Retinal pigment epithelial cell (primary cell): ENCODE results near the gene PPP1R1C.

Experiments
- DNase-seq: peaks from one replicate; pipeline ENCODE4 v3.0.0-alpha.2; 2010; ENCODE audit warnings: low read depth
- H3K4me3 ChIP-seq: 2 replicates; pipeline ENCODE4 v1.5.1; 2011; ENCODE audit warnings: mild to moderate bottlenecking, low read length, control low read depth, moderate library complexity
- TF ChIP-seq, protein P1 (sequence below): conservative IDR thresholded peaks from 2 replicates; pipeline ENCODE4 v1.5.1; 2011; ENCODE audit warnings: low read depth, low read length, control low read depth, inconsistent platforms

Gene PPP1R1C

DNA sequence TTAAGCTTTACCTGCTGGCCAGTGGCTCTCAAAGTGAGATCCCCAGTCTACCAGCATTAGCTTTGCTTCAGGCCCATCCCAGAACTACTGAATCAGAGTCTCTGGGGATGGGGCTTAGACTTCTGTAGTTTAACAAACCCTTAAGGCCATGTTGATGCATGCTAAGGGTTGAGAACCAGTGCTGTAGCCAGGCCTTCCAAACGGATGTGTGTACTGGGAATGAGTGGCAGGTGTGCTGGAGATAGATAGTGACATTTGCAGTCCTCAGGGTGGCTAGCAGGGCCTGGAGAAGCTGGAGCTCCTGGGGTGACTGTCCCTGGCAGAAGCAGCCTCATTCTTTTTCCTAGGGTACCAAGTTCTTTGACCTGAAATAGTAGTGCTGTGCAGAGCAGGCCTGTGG lies 148.5 kb downstream of the PPP1R1C start:
- H3K4me3 ChIP-seq, result no peak overlapping the region
- no peak for DNase-seq
- TF ChIP-seq, protein P1, sequence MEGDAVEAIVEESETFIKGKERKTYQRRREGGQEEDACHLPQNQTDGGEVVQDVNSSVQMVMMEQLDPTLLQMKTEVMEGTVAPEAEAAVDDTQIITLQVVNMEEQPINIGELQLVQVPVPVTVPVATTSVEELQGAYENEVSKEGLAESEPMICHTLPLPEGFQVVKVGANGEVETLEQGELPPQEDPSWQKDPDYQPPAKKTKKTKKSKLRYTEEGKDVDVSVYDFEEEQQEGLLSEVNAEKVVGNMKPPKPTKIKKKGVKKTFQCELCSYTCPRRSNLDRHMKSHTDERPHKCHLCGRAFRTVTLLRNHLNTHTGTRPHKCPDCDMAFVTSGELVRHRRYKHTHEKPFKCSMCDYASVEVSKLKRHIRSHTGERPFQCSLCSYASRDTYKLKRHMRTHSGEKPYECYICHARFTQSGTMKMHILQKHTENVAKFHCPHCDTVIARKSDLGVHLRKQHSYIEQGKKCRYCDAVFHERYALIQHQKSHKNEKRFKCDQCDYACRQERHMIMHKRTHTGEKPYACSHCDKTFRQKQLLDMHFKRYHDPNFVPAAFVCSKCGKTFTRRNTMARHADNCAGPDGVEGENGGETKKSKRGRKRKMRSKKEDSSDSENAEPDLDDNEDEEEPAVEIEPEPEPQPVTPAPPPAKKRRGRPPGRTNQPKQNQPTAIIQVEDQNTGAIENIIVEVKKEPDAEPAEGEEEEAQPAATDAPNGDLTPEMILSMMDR, result no peak

DNA sequence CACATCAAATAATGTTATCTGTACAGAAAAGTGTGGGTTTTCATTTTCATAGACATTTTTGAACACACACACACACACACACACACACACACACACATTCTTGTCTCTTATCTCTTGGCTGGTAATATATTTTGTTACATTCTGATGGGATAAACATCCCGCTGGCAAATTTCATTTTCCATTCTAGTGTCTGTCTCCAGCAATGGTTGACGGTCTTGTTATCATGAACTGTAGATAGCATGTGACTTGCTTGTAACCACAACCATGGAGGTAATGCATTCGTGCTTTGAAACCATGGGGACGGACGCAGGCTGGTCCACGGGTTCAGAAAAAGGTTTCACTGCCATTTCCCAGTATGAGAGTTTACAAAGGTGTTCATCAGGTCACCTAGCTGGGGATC lies 156.4 kb downstream of the PPP1R1C start:
- TF ChIP-seq, protein P1, result no peak

DNA sequence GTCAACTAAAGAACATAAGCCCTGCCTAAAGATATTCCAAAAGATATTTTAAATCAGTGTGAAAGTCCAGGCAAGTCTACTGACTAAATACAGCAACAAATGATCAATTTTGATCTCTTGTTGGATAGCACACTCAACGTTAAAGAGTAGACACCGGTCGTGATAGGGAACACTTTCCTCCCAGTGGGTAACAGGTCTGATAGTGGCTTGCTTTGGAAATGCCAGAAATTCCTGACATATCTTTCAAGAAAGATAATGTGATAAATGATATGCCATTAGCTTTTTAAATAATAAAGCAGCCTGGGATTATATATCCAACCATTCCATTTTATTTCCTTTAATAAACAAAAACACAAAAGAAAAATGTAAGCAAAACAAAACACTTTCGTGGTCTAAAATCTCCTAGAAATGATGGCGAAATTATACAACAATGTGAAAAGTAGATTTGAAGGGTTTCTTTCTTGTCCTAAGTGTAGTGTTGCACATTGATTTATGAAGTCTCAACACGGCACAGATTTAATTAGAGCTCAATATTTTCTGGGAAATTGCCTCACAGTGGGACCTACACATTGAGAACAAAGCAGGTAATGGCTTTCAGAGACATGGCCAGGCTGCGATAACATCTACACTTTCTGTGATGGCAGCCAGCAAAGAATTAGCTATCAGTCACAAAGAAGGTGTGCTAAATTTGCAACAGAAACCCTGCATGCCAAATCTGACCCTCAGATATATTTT lies 158.6 kb downstream of the PPP1R1C start:
- no peak overlapping the region for H3K4me3 ChIP-seq
- DNase-seq, result no peak
- TF ChIP-seq, protein P1, result no peak

More for the DNA sequence above, 156.4 kb downstream of the PPP1R1C start:
- no peak for DNase-seq
- no peak overlapping the region for H3K4me3 ChIP-seq

DNA sequence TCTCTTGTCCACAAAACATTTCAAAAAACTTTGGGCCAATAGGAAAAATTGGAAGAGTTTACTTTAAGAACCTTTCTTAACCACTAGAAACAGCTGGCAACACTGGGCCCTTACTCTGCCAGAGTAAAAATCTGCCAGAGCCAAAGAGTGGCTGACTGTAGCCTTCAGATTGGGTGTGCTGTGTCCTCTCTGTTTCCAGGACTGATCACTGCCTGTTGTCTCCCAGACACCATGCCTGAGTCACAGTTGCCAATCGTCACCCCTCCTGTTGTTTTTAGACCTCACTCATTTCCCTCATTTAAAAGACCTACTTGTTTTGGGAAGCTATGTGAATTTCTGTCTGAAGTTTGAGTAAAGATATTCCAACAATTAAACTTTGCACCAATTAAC lies 159.1 kb downstream of the PPP1R1C start:
- DNase-seq, result no peak
- TF ChIP-seq, protein P1, result no peak

DNA sequence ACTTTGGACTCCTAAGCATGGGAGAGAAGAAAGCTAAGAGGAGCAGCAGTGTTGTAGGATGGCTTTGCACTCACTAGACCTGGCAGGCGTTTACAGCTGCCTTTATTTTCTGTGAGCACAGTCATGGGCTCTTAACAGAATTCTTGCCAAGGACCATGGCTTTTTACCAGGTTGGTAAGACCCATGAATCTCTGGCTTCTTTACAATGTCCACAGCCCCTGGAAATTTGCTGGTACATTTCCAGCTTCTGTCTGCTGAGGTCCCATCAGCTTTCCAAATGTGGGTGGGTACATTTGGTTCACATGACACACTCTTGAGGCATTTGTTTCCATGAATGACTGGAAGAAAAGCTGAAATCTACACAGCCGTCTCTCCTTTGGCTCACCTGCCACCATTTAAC lies 162.7 kb downstream of the PPP1R1C start:
- TF ChIP-seq, protein P1, result no peak

More for the DNA sequence above, 159.1 kb downstream of the PPP1R1C start:
- H3K4me3 ChIP-seq, result no peak overlapping the region

DNA sequence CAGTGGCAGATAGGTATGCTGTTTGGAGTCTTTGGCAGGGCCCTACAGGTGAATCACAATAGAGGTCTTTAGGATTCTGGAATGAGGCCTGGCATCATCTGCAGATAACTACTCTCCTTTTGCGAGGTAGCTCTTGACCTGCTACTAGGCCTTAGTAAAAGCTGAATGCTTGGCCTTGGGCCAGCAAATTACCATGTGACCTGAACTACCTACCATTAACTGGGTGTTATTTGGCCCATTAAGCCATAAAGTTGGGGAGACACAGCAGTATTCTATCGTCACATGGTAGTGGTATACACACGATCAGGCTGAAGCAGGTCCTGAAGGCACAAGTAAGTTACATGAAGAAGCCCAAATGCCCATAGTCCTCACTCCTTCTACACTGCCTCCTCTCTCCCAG lies 178.2 kb downstream of the PPP1R1C start:
- DNase-seq, result no peak
- H3K4me3 ChIP-seq, result no peak overlapping the region
- TF ChIP-seq, protein P1, result no peak

More for the DNA sequence above, 162.7 kb downstream of the PPP1R1C start:
- H3K4me3 ChIP-seq, result no peak overlapping the region
- no peak for DNase-seq

DNA sequence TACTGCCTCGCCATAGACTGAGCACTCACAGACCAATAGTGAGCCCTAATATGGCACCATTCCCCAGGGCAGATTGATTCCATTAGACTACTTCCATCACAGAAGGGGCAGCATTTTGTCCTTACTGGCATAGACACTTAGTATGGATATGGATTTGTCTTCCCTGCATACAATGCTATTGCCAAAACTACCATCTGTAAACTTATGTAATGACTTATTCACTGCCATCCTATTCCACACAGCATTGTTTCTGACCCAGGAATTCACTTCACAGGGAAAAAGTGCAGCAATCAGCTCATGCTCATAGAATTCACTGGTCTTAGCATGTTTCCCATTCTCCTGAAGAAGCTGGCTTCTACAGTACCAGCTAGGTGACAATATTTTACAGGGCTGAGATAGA lies 179.0 kb downstream of the PPP1R1C start:
- DNase-seq, result no peak
- TF ChIP-seq, protein P1, result no peak
- no peak overlapping the region for H3K4me3 ChIP-seq
